ENCODE measurements around the gene ROR2.

Gene ROR2

DNA sequence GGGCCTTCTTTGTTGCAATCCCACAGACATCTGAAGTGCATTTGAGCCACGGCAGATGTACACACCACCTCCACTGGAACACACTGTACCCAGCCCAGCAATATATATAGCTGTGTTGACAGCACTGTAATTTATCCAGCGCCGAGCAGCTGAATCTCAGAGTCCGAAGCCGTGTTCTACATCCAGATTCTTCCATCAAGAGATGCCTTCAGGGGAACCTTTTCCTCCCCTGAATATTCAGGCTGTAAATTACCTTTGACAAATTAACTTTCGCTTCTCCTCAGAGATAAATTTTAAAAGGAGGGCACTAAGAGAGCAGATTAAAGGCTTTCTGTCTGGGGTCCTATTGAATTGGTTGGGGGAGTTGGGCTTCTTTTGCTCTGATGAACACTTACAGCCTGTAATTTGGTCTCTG lies 76.4 kb downstream of the ROR2 start:
- no peak for DNase-seq (ENCODE audit: low read depth)

DNA sequence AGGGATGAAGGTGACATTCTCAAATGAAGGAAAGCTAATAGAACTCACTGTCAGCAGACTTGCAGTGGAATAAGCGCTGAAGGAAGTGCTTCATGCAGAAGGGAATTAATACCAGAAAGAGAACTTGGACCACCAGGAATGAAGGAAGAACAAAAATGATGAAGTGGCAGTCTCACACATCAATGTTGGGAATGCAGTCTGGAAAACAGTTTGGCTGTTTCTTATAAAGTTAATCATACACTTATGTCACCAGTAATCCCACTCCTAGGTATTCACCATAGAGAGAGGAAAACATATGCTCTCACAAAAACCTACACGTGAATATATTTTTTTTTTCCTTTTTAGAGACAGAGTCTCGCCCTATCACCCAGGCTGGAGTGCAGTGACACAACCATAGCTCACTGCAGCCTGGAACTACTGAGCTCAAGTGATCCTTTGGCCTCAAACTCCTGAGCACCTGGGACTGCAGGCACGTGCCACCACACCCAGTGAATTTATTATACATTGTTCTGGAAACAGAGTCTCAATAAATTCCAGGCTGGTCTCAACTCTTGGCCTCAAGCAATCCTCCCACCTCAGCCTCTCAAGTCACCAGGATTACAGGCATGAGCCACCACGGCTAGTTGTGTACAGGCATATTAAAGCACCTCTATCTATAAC lies 81.2 kb downstream of the ROR2 start:
- DNase-seq (ENCODE audit: low read depth) = no peak

DNA sequence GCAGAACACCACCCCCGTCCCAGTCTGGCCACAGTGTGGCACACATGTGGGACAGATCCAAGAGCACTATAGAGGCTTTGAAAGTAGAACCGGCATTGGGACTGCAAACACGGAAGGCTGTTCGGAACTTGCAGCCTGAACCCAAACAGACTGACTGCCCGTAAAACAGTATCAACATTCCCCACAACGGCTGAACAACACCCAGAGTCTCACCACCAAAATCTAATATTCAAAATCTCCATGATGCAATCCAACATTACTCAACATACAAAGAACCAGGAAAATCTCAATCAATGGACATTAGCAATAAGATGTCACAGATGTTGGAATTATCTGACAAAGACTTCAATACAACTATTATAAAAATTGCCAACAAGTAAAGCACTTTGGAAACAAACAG lies 82.3 kb downstream of the ROR2 start:
- no peak for DNase-seq (ENCODE audit: low read depth)

DNA sequence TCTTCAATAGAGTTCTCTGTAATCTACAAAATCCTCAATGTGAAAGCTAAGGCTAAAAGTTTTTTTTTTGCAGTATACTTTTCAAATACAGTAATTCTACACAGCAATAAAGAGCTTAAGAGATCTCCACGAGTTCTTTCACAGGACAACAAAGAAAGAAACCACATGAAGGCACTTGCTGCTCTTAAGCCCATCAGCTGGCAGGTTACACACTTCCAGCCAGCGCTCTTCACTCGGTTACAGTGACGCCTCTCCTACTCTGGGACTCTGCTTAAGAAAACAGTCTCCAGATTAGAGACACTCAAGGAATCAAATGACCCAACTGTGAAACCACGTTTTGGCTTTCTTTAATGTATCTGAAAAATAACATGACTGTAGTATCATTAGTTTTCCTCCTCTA lies 85.0 kb downstream of the ROR2 start:
- no peak for DNase-seq (ENCODE audit: low read depth)

DNA sequence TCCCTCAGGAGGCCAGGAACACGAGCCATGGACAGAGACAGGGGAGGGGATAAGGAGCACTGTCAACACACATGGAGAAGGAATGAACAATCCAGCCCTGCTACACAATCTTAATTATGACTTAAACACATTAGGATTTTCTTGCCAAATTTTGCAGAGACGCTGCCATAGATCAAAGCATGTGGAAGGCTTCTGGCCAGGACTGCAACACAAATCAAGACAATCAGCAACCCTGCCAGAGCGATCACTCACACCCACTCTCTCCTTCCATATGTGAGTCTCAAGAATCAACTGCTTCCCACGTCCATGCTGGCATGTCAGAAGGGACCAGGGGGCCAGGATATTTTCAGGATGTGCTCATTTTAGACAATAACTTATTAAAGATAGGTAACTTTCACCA lies 85.6 kb downstream of the ROR2 start:
- no peak for DNase-seq (ENCODE audit: low read depth)

DNA sequence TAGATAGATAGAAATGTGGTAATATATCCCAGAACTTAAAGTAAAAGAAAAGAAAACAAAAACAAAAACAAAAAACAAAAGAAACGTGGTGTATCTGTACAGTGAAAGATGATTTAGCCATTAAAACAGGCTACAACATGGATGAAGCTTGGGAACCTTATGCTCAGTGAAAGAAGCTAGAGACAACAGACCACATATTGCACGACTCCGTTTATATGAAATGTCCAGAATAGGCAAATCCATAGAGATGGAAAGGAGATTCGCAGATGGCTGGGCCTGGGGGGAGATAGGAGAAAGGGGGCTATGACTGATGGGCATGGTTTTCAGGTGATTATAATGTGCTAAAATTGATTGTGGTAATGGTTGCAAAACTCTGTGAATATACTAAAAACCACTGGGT lies 86.6 kb downstream of the ROR2 start:
- DNase-seq (ENCODE audit: low read depth) = no peak

DNA sequence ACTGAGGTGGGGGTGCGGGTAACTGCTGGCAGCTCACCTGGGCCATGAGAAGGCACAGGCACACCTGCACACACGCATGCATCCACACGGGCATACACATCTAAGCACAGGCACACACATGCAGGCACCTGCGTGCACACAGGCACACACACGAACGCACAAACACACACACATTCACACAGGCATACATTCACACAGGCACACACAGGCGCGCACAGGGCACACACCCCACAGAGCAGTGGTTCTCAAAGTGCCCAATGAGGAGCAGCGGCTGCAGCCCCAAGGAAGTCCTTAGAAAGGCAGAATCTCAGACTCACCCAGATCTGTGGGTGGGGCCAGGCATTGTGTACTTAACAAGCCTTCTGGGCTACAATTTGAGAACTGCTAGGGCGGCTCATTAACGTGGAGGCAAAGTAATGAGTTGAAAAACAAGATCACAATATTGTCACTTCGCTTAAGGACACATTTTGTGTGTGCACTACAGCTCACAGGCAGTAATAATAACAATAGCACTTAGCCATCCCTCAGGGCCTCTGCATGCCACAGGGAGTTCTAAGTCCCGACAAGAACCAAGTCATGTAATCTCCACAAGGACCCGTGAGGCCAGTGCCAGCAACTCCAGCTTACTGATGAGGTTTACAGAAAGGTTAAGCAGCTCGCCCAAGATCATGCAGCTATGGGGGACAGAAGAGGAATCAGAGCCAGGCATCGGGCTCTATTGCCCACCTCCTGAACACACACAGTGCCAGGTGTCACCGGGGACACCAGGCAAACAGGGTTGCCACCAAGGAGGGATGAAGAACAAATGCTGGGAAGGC lies 91.6 kb downstream of the ROR2 start:
- no peak for DNase-seq (ENCODE audit: low read depth)

DNA sequence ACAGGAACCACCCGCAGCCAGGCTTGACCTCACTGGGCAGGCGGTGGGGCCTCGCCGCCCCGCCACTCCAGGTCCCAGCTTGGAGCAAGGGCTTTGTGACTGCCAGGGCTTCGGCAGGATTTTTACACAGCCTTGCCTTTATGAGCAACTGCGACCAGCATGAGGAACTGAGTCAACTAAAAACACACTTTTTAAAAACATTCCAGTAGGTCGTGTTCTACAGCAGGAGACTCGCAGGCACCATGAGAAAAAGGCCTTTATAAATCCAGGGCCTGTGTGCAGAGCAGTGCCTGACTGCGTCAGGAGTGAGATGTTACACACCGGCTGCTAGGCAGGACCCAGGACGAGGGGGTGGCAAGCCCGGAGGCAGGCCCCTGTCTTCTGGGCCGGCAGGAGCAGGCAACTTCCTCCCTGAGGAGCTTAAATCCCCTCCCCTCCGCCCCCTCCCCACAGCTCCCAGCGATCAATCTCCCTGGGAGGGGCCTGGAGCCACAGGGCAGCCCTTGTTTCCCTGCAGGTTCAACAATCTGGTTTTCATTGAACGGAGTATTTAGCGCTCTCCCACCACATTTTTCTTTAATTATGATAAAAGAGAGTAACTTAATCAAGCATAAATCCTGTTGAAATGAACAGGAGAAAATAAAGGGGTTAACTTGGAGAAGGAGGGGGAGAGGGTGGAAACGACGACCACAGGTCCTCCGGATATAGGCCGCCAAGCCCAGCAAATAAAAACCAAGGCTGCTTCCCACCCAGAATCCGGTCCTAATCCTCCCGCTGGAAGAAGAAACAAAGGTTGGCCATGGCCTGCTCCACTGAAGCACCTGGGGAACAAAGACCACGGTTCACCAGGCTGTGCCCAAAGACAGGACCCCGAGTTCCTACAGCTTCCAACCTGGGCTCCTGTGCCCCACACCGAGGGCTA lies 92.5 kb downstream of the ROR2 start:
- DNase-seq (ENCODE audit: low read depth) = peak; percentile 36

DNA sequence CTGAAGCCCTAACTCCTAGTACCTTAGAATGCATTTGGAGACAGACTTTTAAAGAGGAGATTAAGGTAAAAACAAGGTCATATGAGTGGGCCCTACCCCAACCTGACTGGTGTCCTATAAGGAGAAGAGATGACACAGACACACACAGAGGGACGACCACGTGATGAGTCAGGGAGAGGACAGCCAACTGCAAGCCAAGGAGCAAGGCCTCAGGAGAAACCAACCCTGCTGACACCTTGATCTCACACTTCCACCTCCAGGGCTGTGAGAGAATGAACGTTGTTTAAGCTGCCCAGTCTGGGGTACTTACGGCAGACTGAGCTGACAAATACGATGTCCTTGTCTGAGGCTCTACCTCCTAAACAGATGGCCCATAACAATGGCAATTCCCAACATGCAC lies 93.6 kb downstream of the ROR2 start:
- DNase-seq (ENCODE audit: low read depth) = no peak

DNA sequence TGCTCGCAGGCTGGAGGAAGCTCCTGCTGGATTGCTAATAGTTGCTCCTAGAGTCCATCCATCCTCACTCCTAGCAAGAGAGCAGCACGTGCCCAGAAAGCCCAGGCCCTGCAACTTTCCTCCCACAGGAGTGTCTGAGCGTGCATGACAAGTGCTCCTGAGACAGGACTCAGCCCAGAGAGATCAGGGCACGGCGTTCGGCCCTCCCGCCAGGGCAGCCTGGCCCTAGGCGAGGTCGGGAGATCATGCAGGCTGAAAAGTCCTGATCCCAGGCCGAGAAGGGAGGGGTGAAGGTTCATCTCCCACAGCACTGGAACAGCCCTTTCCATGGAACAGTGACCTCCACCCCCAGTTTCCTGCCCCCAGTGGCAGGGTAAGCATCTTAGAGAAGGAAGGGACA lies 94.8 kb downstream of the ROR2 start:
- no peak for DNase-seq (ENCODE audit: low read depth)

DNA sequence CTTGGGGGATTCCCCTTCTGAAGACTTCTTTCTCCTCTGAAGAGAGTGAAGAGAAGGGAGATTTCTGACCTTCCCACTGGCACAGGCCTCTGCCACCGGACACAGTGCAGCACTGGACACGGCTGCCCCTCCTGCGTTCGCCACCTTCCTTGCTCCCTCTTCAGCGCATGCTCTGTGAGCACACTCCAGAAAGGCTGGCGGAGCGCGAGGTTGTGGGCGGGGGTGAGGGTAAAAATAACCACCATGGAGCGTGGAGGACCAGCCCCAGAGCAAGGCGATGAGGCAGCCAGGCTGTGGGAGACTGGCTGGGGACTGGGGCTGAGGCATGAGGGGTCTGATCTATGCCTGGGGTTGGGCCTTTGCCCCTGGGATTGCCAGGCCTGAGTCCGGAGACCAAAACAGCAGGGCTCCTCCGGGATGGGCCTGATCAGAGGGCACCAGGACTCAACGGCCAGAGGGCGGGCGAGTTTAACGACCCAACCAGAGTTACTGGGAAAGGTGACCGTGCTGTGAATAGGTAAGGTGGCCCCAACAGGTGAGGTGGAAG lies 97.2 kb downstream of the ROR2 start:
- no peak for DNase-seq (ENCODE audit: low read depth)

DNA sequence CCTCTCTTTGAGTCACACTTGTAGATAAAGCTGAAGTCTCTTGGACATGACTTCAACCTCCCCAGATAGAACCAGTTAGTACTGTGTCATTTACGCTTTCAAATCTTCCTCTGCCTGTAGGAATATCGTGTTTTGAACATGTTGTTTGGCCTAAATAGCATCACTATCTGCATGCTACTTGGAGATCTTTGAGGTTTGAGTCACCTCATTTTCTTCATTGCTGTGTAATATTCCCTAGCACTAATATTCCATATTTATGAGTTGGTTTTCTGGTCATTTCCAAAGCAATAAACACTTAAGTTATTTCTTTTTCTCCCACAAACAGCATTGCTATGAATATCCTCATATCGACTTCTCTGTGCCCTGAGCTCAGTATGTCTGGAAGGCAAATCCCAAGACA lies 100.3 kb downstream of the ROR2 start:
- DNase-seq (ENCODE audit: low read depth) = no peak

DNA sequence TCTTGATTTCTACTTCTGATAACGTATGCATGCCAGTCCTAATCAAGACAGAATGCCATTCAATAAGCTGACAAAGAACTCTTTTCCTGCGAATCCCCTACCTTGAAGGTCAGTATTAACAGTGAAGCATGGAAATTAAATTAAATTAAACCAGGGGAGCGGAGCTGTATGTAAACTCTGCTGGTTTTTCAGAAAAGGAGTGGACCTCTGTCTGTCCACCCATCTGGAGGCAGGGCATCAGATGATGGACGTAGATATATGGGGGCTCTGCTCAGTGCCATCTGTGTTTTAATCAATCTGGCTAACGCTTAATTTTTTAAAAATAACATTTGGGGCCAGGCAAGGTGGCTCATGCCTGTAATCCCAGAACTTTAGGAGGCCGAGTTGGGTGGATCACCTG lies 101.9 kb downstream of the ROR2 start:
- DNase-seq (ENCODE audit: low read depth) = no peak

DNA sequence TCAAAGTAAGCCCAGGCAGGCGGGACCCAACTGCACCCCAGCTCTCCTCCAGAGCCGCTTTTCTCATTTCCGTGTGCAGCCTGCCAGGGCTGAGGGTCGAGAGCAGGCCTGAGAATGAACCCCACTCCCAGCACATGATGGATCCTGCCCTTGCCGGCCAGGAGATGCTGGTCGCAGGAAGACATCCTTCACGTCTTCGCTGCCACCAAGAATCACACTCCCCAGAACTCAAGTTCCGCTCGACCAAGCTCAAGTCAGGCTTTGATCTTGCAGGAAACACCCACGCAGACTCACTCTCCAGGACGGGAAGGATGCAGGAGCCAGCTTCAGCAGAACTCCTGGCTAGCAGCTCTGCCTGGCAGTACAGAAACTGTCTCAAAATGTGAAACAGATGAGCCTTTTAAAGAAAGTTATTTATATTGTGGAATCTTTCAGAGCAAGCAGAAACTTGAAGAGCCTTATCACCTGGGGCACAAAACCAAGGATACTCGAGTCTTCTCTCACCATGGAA lies 102.4 kb downstream of the ROR2 start:
- DNase-seq (ENCODE audit: low read depth) = peak; percentile 57

DNA sequence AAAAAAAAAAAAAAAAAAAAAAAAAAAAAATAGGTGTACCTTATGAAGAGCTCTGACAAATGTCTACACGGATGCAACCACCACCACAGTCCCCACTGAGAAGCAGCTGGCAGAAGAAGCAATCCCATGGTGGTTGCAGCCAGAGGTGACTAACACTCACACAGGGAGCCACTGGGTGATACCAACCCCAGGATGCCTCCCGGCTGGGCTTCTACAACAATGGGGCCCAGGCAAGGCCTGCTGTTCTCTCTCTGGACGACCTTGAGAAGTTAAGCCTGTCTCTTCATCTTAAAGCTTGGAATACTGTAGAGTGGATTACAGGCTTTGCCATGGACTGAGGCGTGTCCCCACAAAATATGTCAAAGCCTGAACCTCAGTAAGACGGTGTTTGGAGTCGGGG lies 104.1 kb downstream of the ROR2 start:
- DNase-seq (ENCODE audit: low read depth) = no peak

DNA sequence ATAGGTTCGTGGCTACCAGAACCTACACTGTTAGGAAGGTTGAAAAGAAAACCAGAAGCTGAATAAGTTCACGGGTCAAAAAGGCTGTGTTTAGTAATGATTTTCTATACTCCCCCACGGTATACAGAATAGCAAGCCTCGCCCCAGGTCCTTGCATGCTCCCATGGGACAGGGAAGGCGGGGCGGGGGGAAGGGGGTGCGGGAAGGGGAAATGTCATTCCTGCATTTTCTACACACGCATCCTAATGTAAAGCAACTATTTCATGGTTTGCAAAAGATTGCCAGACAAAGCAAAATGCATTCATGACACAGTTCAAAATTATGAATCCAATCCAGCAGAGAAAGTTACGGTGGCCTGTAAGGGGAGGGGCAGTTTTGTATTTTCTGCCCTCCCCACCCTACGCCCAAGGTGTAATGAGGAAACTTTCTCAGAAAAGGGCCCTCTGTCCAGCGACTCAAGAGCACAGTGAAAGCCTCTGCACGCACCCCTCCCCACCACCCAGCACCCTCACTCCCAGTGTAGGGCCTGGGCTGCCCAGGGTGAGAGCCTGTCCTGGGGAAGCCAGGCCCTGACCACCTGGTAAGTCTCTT lies 105.2 kb downstream of the ROR2 start:
- no peak for DNase-seq (ENCODE audit: low read depth)

DNA sequence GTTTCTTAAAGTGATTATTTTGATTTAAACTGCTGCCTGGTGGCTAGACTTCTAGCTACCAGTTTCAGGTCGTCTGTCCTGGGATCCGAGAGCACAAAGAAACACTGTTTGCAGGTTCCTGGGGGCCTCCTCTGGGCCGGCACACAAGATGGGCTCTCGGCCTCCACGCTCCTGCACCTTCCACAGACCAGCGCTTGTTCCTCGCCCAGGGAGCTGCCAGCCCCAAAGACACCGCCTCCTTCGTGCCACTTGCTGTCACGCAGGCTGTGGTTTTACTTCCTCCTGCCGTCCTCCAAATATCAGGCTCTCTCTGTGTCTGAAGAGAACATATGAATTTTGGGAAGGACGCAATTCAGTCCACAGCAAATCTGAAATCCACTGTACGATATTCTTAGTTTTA lies 105.8 kb downstream of the ROR2 start:
- DNase-seq (ENCODE audit: low read depth) = no peak

DNA sequence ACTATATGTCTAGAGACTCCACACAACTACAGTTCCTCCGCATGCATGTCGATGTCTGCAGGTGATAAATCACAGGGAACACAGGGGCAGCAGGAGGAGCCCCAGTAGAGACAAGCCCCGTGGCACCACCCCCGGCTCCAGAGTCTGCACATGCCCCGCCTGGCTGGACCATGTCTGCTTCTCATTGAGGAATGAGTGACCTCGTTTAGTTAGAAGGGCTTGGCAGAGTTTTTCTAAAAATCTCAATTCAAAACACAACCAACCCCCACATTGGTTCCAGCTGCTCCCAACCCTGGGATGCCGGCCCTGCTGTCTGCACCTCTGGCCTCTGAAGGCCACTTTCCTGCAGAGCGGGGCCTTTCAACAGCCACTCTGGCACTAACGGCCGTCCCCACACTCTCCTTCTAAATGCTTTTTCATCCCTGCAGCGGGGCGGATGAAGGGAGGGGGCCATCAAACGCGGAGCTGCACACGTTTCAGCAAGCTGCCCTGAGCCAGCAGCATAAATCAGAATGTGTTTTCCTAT lies 106.3 kb downstream of the ROR2 start:
- DNase-seq (ENCODE audit: low read depth) = peak; percentile 26

DNA sequence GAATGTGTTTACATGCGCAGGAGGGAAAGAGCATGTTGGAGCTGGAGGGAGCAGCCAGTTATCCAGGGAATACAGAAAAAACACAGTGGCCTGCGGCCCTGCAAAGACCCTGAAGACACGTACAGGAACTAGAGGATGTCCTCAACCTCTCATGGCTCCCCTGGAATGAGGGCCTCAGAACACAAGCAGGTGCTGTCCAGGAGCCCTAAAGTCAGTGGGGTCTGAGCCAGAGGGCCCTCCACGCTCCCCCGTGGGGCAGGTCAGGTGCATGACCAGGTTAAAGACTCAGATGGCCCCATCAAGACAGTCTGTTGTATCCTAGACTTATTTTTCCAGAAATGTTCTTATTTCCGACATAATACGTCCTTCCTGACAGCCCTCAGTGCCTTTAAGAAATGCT lies 106.9 kb downstream of the ROR2 start:
- no peak for DNase-seq (ENCODE audit: low read depth)

DNA sequence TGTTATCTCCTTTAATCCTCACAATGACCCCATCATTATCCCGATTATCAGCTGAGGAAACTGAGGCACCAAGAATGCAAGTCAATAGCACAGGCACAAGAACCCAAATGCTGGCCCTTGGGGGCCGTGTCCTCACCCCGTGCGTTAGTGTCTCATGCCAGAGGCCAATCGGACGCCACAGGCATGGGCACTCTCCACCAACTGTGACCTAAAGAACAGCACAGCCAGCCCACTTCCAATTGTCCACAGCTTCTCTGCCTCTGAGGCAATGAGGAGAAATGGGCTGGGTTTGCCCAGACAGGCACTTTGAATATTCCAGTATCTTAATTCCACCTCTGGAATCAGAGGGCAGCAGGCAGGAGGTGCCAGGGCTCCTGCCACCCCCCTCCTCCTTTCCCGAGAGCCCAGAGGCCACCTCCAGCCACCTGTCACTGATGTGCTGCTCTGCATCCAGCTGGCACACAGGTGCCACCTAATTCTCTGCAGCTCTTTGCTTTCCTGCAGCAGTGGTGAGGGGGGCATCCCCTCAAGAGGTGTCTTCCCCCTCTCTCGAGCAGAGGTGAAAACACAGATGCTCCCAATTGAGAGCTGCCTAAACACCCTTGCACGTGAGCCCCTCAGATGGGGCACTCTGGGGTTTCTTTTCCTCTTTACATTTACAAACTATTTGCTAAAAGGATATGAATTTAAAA lies 107.5 kb downstream of the ROR2 start:
- DNase-seq (ENCODE audit: low read depth) = no peak

DNA sequence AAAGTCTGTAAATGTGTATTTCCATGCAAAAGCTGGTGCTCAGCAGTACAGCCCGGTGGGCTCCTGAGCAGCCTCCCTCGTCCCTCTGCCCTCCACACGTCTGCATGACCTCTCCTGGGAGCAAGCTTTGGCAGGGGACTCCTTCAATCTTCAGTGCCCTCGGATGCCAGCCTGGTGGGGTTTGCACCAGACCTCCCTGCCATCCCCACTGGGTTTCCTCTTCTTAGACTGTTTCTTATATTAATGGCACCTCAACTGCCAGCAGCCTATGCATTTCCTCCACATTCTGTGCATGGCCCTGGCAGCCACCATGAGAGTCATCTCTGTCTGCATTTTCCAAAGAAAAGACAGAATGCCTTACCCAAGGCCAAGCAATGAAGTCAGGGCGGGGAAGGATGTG lies 108.4 kb downstream of the ROR2 start:
- no peak for DNase-seq (ENCODE audit: low read depth)

Data from iris pigment epithelial cell (primary cell).